ENCODE results near the gene CYBA.

Gene CYBA

GRCh38 chr16:88650749-88651275 lies at the start of gene CYBA:
Gene CYBA (minus strand): TSS chr16:88651053. CDS start chr16:88651013, 40 bp downstream.
- DNase-seq, result no peak

- no peak for DNase-seq
Observed at GRCh38 chr16:88700322-88700635, 49.4 kb upstream of the CYBA start.

- no peak for DNase-seq
Observed at GRCh38 chr16:88699180-88699579, 48.3 kb upstream of the CYBA start.

GRCh38 chr16:88698646-88699045 lies 47.8 kb upstream of the CYBA start:
- no peak for DNase-seq

GRCh38 chr16:88697831-88698615 lies 47.2 kb upstream of the CYBA start:
- DNase-seq, result no peak

GRCh38 chr16:88697116-88697830 lies 46.4 kb upstream of the CYBA start:
- no peak for DNase-seq

- no peak for DNase-seq
Observed at GRCh38 chr16:88696441-88696840, 45.6 kb upstream of the CYBA start.

- no peak for DNase-seq
Observed at GRCh38 chr16:88695753-88696152, 44.9 kb upstream of the CYBA start.

- no peak for DNase-seq
Observed at GRCh38 chr16:88695218-88695617, 44.4 kb upstream of the CYBA start.

- DNase-seq, result no peak
Observed at GRCh38 chr16:88694221-88695087, 43.6 kb upstream of the CYBA start.

- no peak for DNase-seq
Observed at GRCh38 chr16:88693420-88694177, 42.7 kb upstream of the CYBA start.

- no peak for DNase-seq
Observed at GRCh38 chr16:88692861-88693260, 42.0 kb upstream of the CYBA start.

- no peak for DNase-seq
Observed at GRCh38 chr16:88691924-88692560, 41.2 kb upstream of the CYBA start.

GRCh38 chr16:88691129-88691813 lies 40.4 kb upstream of the CYBA start:
- DNase-seq, result no peak

GRCh38 chr16:88690341-88691128 lies 39.7 kb upstream of the CYBA start:
- no peak for DNase-seq

- peak; percentile 46 for DNase-seq
Observed at GRCh38 chr16:88688013-88688778, 37.3 kb upstream of the CYBA start.

GRCh38 chr16:88687676-88688012 lies 36.8 kb upstream of the CYBA start:
- no peak for DNase-seq

GRCh38 chr16:88687254-88687576 lies 36.4 kb upstream of the CYBA start:
- no peak for DNase-seq

- DNase-seq, result no peak
Observed at GRCh38 chr16:88686439-88687253, 35.8 kb upstream of the CYBA start, which contains the start of gene SNAI3. Gene SNAI3 (minus strand): TSS chr16:88686507. CDS start chr16:88686406, 101 bp downstream.
